GM12878 (cell line): ENCODE results near the gene CRELD2. TPM values are rescaled to one million over a fixed set of nuclear protein-coding genes. Genes with fewer than 3 reads are reported as not detected.

Experiments
- ATF7 ChIP-seq: fragments of 450-650 bp; IDR thresholded peaks from 2 replicates; pipeline ENCODE4 v1.6.1; 2016; ENCODE audit warnings: low read depth, mild to moderate bottlenecking
- CHD2 ChIP-seq: IDR thresholded peaks from 2 replicates; pipeline ENCODE4 v1.6.1; 2011; ENCODE audit warnings: low read depth, low read length, improper control_type of control experiment, borderline replicate concordance
- CUX1 ChIP-seq: IDR thresholded peaks from 2 replicates; pipeline ENCODE4 v1.6.1; 2012; ENCODE audit warnings: improper control_type of control experiment, low read depth, low read length; ENCODE audit not compliant: insufficient replicate concordance
- EED ChIP-seq: sonication (generic); IDR thresholded peaks from 2 replicates; pipeline ENCODE4 v1.6.1; 2016; ENCODE audit warnings: antibody characterized with exemption, low read depth
- GATAD2B ChIP-seq: fragments of 450-650 bp; conservative IDR thresholded peaks from 2 replicates; pipeline ENCODE4 v1.6.1; 2017; ENCODE audit warnings: low read depth, mild to moderate bottlenecking, moderate library complexity
- HCFC1 ChIP-seq: fragments of 150-350 bp; IDR thresholded peaks from 2 replicates; pipeline ENCODE4 v1.6.1; 2014; ENCODE audit warnings: low read length
- IKZF1 ChIP-seq: fragments of 450-650 bp; conservative IDR thresholded peaks from 2 replicates; pipeline ENCODE4 v1.6.1; 2017; ENCODE audit warnings: antibody characterized with exemption, mild to moderate bottlenecking
- IKZF2 ChIP-seq, 2 experiments: fragments of 450-650 bp; IDR thresholded peaks; 2 replicates each; pipeline ENCODE4 v1.6.1; 2017; ENCODE audit warnings: mild to moderate bottlenecking in 2 of 2, moderate library complexity in 2 of 2
- IRF4 ChIP-seq: IDR thresholded peaks from 2 replicates; pipeline ENCODE4 v1.6.1; 2011; ENCODE audit warnings: low read depth, low read length
- LARP7 ChIP-seq: fragments of 450-650 bp; IDR thresholded peaks from 2 replicates; pipeline ENCODE4 v1.6.1; 2017; ENCODE audit warnings: mild to moderate bottlenecking
- MYB ChIP-seq: fragments of 150-350 bp; IDR thresholded peaks from 2 replicates; pipeline ENCODE4 v1.6.1; 2014; ENCODE audit warnings: mild to moderate bottlenecking, low read depth, low read length, borderline replicate concordance
- NFIC ChIP-seq: IDR thresholded peaks from 2 replicates; pipeline ENCODE4 v1.6.1; 2012; ENCODE audit warnings: low read depth, mild to moderate bottlenecking, inconsistent platforms, low read length, moderate library complexity
- PKNOX1 ChIP-seq: fragments of 450-650 bp; IDR thresholded peaks from 2 replicates; pipeline ENCODE4 v1.6.1; 2016; ENCODE audit warnings: mild to moderate bottlenecking
- POLR2AphosphoS2 ChIP-seq: IDR thresholded peaks from 2 replicates; pipeline ENCODE4 v1.6.1; 2011; ENCODE audit warnings: low read depth, mild to moderate bottlenecking, low read length, improper control_type of control experiment, moderate library complexity
- RAD21 ChIP-seq: IDR thresholded peaks from 2 replicates; pipeline ENCODE4 v1.6.1; 2011; ENCODE audit warnings: mild to moderate bottlenecking, low read depth, low read length, moderate library complexity; ENCODE audit not compliant: insufficient read depth
- SKIL ChIP-seq: fragments of 450-650 bp; IDR thresholded peaks from 2 replicates; pipeline ENCODE4 v1.6.1; 2017; ENCODE audit warnings: mild to moderate bottlenecking, low read depth, inconsistent platforms; ENCODE audit not compliant: poor library complexity, severe bottlenecking
- SPI1 ChIP-seq: IDR thresholded peaks from 2 replicates; pipeline ENCODE4 v1.6.1; 2011; ENCODE audit warnings: low read depth, mild to moderate bottlenecking, low read length, moderate library complexity, borderline replicate concordance; ENCODE audit not compliant: insufficient read depth
- TCF7 ChIP-seq: IDR thresholded peaks from 2 replicates; pipeline ENCODE4 v1.6.1; 2014; ENCODE audit warnings: antibody characterized with exemption, borderline replicate concordance
- YBX1 ChIP-seq: fragments of 450-650 bp; IDR thresholded peaks from 2 replicates; pipeline ENCODE4 v1.6.1; 2016; ENCODE audit warnings: antibody characterized with exemption
- polyA plus RNA-seq, 11 experiments: library from polyadenylated mRNA; depleted of rRNA in 4 of 11; unstranded in 6 of 11; stranded (reverse) in 5 of 11; fragments of >200 nt; fragmentation: Nextera tagmentation in 4 of 11; fragmentation: Illumina TruSeq in 1 of 11; extraction: Ambion mirVana in 4 of 11; extraction: Trizol in 1 of 11; gene quantifications; 1 replicate in 1 of 11; 2 replicates in 10 of 11; pipeline versions ENCODE4 v1.2.1 to v1.2.3, GENCODE V29; 2011 to 2016; ENCODE audit warnings: inconsistent platforms in 2 of 11, missing spikeins in 2 of 11, low read depth in 1 of 11
- total RNA-seq, 4 experiments: library from RNA; depleted of rRNA in 3 of 4; stranded (reverse); fragments of >200 nt in 3 of 4; fragmentation: Illumina TruSeq in 1 of 4; extraction: Trizol in 1 of 4; gene quantifications; 2 replicates each; pipeline versions ENCODE4 v1.2.1 to v1.2.3, GENCODE V29; 2013 to 2021
- TF ChIP-seq, protein P1 (sequence below): IDR thresholded peaks from 2 replicates; pipeline ENCODE4 v1.6.1; 2011; ENCODE audit warnings: low read depth, low read length, improper control_type of control experiment, borderline replicate concordance

The CRELD2 gene
- total and polyA plus RNA-seq, 10 of the 15 experiments (the other 5 are each of a cell fraction or from before 2014, with no cell fraction given) = 9.4 to 111 (median 25.9) TPM

GRCh38 chr22:49930596-49931412, 12.4 kb downstream of the CRELD2 start (continued):
- TF ChIP-seq SPI1 = peak; percentile 75
- TF ChIP-seq IRF4 = peak; percentile 42; the same call in 1 of the 2 replicates
- TF ChIP-seq NFIC = no peak
- no peak for TF ChIP-seq MYB
- peak; percentile 86 for TF ChIP-seq RAD21
- 0 out of 2 replicates have a peak, but pooled peaks have one; percentile 23 for TF ChIP-seq HCFC1
- peak in 1 of 2 experiments; percentile 57; a peak in 1 of 4 replicates for TF ChIP-seq IKZF2 (IDR thresholded peaks at IDR 0.05)
- no peak for TF ChIP-seq CUX1
- TF ChIP-seq EED = peak; percentile 66; the same call in 1 of the 2 replicates
- 0 out of 2 replicates have a peak, but pooled peaks have one; percentile 8 for TF ChIP-seq LARP7
- TF ChIP-seq CHD2 = 0 out of 2 replicates have a peak, but pooled peaks have one; percentile 23
- TF ChIP-seq, protein P1, sequence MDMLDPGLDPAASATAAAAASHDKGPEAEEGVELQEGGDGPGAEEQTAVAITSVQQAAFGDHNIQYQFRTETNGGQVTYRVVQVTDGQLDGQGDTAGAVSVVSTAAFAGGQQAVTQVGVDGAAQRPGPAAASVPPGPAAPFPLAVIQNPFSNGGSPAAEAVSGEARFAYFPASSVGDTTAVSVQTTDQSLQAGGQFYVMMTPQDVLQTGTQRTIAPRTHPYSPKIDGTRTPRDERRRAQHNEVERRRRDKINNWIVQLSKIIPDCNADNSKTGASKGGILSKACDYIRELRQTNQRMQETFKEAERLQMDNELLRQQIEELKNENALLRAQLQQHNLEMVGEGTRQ = no peak
- TF ChIP-seq GATAD2B = 0 out of 2 replicates have a peak, but pooled peaks have one; percentile 25
- peak; percentile 58 for TF ChIP-seq IKZF1
- TF ChIP-seq POLR2AphosphoS2 = no peak
- TF ChIP-seq TCF7 = no peak
- TF ChIP-seq ATF7 = no peak
- TF ChIP-seq SKIL = no peak
- TF ChIP-seq YBX1 = no peak
- peak; percentile 22; the same call in 1 of the 2 replicates for TF ChIP-seq PKNOX1
